ENCODE data around the gene ZNF283.

ZNF283 gene

DNA sequence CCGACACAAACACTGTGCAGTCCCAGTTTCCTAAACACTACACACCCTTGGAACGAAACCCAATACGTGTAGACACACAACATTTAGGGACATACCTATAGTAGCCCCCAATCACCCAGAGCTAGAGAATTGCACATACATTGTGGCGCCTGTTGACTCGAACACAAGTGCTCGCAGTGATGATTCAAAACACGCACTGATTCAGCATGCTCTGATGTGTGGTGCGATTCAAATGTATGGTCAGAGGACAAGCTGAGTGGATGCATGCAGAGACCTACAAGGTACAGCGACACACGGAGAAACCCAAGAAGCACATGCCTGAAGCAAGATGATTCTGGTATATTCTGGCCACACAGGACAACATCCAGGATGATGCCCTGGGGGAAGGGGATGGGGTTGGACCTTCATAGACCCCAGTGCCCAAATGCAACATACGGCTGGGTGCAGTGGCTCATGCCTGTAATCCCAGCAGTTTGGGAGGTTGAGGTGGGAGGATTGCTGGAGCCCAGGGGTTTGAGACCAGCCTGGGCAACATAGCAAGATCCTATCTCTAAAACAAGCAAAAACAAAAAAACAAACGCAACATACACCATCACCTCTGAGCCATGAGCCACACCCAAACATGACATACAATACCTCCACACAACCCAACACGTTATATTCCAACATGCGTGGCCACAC lies 45.4 kb upstream of the ZNF283 start:
- TF ChIP-seq, protein P1, sequence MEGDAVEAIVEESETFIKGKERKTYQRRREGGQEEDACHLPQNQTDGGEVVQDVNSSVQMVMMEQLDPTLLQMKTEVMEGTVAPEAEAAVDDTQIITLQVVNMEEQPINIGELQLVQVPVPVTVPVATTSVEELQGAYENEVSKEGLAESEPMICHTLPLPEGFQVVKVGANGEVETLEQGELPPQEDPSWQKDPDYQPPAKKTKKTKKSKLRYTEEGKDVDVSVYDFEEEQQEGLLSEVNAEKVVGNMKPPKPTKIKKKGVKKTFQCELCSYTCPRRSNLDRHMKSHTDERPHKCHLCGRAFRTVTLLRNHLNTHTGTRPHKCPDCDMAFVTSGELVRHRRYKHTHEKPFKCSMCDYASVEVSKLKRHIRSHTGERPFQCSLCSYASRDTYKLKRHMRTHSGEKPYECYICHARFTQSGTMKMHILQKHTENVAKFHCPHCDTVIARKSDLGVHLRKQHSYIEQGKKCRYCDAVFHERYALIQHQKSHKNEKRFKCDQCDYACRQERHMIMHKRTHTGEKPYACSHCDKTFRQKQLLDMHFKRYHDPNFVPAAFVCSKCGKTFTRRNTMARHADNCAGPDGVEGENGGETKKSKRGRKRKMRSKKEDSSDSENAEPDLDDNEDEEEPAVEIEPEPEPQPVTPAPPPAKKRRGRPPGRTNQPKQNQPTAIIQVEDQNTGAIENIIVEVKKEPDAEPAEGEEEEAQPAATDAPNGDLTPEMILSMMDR (IDR thresholded peaks at IDR 0.05; ENCODE audit: extremely low read depth, insufficient read depth, missing control alignments), result no peak
- in situ Hi-C loops (cut with MboI; ENCODE audit: low pct_unique_long_range_greater_than_20kb, low sequenced_read_pairs, unreplicated experiment), result loop anchor here (5.0 kb wide), 1 partner anchor 34 kb away; no protein-coding TSS in a partner anchor
- DNase-seq (ENCODE audit: low spot score), result peak; percentile 28

GRCh38 chr19:43782311-43782660 lies 44.8 kb upstream of the ZNF283 start:
- TF ChIP-seq, protein P1 (IDR thresholded peaks at IDR 0.05; ENCODE audit: extremely low read depth, insufficient read depth, missing control alignments), result no peak

DNA sequence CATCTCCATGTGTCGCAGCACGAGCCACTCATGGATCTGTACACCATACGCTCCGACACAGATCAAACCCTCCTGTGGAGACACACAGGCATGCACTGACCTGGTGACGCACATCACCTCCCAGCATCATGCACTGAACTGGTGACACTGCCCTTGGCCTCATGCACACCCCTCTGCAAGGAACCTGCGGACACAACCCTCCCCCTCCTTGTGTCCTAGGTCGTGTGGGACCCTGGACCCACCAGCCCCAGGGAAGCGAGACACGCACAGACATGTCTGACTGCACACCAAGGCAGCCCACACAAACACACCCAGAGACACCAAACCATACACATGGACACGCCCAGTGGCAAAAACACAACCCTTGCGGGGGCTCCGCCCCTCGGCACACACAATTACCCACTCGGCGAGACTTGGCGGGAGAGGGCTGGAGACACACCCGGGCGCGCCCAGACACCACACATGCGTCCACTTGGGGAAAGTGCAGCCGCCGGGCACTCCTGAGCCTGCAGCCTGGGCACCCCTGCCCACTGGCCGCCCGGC lies 44.4 kb upstream of the ZNF283 start:
- in situ Hi-C loops (cut with MboI; ENCODE audit: low pct_unique_long_range_greater_than_20kb, low sequenced_read_pairs, unreplicated experiment), result loop anchor here (5.0 kb wide), 1 partner anchor 35 kb away; no protein-coding TSS in a partner anchor
- no peak for DNase-seq (ENCODE audit: low spot score)
- TF ChIP-seq, protein P1 (IDR thresholded peaks at IDR 0.05; ENCODE audit: extremely low read depth, insufficient read depth, missing control alignments), result no peak

More at GRCh38 chr19:43782311-43782660, 44.8 kb upstream of the ZNF283 start:
- in situ Hi-C loops (cut with MboI; ENCODE audit: low pct_unique_long_range_greater_than_20kb, low sequenced_read_pairs, unreplicated experiment), result loop anchor here (5.0 kb wide), 1 partner anchor 35 kb away; no protein-coding TSS in a partner anchor
- DNase-seq (ENCODE audit: low spot score), result no peak

- no peak for DNase-seq (ENCODE audit: low spot score)
- in situ Hi-C loops (cut with MboI; ENCODE audit: low pct_unique_long_range_greater_than_20kb, low sequenced_read_pairs, unreplicated experiment), result loop anchor here (5.0 kb wide), 1 partner anchor 36 kb away; no protein-coding TSS in a partner anchor
- TF ChIP-seq, protein P1 (IDR thresholded peaks at IDR 0.05; ENCODE audit: extremely low read depth, insufficient read depth, missing control alignments), result no peak
These were observed 43.5 kb upstream of the ZNF283 start for GRCh38 chr19:43783636-43784035.

DNA sequence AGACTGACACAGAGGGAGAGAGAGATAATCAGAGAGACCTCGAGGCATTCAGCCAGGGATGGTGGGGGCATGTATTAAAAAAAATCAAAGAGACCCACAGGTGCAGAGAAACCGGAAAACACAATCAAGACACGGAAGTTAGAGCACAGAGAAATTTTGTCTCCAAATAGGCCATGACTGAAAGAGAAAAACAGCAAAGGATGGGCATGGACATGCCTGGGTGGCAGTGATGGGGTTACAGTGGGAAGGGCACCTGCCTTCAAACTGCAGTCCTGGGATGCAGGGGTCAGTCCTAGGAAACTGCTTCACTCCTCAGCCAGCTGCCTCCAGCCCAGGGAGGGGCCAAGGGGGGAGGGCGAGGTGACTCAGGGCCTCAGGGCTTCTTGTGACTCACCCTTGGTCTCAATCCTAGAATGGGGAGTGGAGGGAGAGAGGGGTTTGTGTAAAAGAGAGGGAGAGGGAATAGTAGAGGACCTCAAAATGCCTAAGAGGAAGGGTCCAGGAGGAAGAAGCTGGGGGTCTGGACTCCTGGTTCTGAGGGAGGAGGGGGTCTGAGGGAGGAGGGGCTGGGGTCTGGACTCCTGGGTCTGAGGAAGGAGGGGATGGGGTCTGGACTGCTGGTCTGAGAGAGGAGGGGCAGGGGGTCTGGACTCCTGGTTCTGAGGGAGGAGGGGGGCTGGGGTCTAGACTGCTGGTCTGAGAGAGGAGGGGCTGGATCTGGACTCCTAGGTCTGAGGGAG lies 42.7 kb upstream of the ZNF283 start:
- in situ Hi-C loops (cut with MboI; ENCODE audit: low pct_unique_long_range_greater_than_20kb, low sequenced_read_pairs, unreplicated experiment), result loop anchor here (5.0 kb wide), 1 partner anchor 37 kb away; no protein-coding TSS in a partner anchor
- TF ChIP-seq, protein P1 (IDR thresholded peaks at IDR 0.05; ENCODE audit: extremely low read depth, insufficient read depth, missing control alignments), result no peak
- peak; percentile 53 for DNase-seq (ENCODE audit: low spot score)

DNA sequence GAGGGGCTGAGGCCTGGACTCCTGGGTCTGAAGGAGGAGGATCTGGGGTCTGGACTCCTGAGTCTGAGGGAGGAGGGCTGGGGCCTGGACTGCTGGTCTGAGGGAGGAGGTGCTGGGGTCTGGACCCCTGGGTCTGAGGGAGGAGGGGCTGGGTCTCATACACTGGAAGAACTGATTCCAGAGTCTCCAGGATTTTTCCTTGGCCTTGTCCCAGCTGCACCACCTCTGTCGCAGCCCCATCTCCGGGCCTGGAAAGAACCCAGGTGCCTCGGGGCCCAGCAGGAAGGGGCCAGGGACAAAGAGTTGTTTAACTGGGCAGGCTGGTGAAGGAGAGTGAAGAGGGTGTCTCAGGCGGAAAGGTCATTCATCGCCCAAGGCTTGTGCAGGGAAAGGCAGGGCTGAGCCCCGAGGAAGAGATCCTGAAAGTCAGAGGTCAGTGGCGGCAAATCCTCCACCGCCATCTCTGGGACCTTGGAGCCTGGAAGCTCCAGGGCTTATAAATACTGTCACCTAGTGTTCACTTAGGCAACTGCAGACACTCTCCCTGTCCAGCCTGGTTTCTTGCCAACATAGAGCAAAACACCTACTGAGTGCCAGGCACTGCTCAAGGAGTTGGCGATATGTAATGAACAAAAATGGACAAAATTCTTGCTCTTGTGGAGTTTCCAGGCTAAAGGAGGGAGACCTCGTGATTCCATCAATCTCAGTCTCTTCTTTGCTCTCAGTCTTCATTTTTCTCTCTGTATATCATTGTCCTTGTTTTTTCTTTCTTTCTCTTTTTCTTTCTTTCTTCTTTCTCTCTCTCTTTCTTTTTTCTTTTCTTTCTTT lies 41.9 kb upstream of the ZNF283 start:
- TF ChIP-seq, protein P1 (IDR thresholded peaks at IDR 0.05; ENCODE audit: extremely low read depth, insufficient read depth, missing control alignments), result peak; percentile 94
- in situ Hi-C loops (cut with MboI; ENCODE audit: low pct_unique_long_range_greater_than_20kb, low sequenced_read_pairs, unreplicated experiment), result loop anchor here (5.0 kb wide), 1 partner anchor 38 kb away; no protein-coding TSS in a partner anchor
- DNase-seq (ENCODE audit: low spot score), result peak; percentile 74

Measured in GM13977 (cell line).